NCI-H2081 treated with DMSO at 0.1 percent for 48 hours (cell line): ENCODE results near the gene IL1RAPL2.
"Not testable (repeated sequence)": the region's sequence is repeated elsewhere in the genome, so short reads cannot be mapped to it uniquely, and the experiment has no call there.

ENCODE experiments used
- DNase-seq: peaks from one replicate; lab custom pipeline; 2025; lab: John Stamatoyannopoulos, UW

IL1RAPL2 gene

GRCh38 chrX:105706041-105706440, 1140.0 kb downstream of the IL1RAPL2 start:
- DNase-seq: no peak

- no peak for DNase-seq
Observed at GRCh38 chrX:105711805-105712204, 1145.8 kb downstream of the IL1RAPL2 start.

GRCh38 chrX:105715746-105716145, 1149.7 kb downstream of the IL1RAPL2 start:
- no peak for DNase-seq

- no peak for DNase-seq
Observed at GRCh38 chrX:105723966-105724735, 1158.2 kb downstream of the IL1RAPL2 start.

- no peak for DNase-seq
Observed at GRCh38 chrX:105725228-105725627, 1159.2 kb downstream of the IL1RAPL2 start.

- no peak for DNase-seq
Observed at GRCh38 chrX:105738162-105738561, 1172.2 kb downstream of the IL1RAPL2 start.

GRCh38 chrX:105744291-105744690, 1178.3 kb downstream of the IL1RAPL2 start:
- DNase-seq: no peak

- no peak for DNase-seq
Observed at GRCh38 chrX:105744946-105745345, 1178.9 kb downstream of the IL1RAPL2 start.

GRCh38 chrX:105745863-105746262, 1179.9 kb downstream of the IL1RAPL2 start:
- no peak for DNase-seq

- no peak for DNase-seq
Observed at GRCh38 chrX:105752338-105752956, 1186.4 kb downstream of the IL1RAPL2 start.

- DNase-seq: no peak
Observed at GRCh38 chrX:105753411-105753810, 1187.4 kb downstream of the IL1RAPL2 start.

GRCh38 chrX:105754286-105754964, 1188.4 kb downstream of the IL1RAPL2 start:
- DNase-seq: no peak

GRCh38 chrX:105755109-105755508, 1189.1 kb downstream of the IL1RAPL2 start:
- DNase-seq: no peak

GRCh38 chrX:105758754-105759153, 1192.8 kb downstream of the IL1RAPL2 start:
- DNase-seq: no peak

- no peak for DNase-seq
Observed at GRCh38 chrX:105759598-105759997, 1193.6 kb downstream of the IL1RAPL2 start.

GRCh38 chrX:105765691-105766090, 1199.7 kb downstream of the IL1RAPL2 start:
- DNase-seq: no peak

GRCh38 chrX:105773801-105774200, 1207.8 kb downstream of the IL1RAPL2 start:
- DNase-seq: no peak

- no peak for DNase-seq
Observed at GRCh38 chrX:105775679-105776078, 1209.7 kb downstream of the IL1RAPL2 start.

- DNase-seq: no peak
Observed at GRCh38 chrX:105781804-105782203, 1215.8 kb downstream of the IL1RAPL2 start.

GRCh38 chrX:105796877-105797276, 1230.9 kb downstream of the IL1RAPL2 start:
- DNase-seq: not testable (repeated sequence)

- no peak for DNase-seq
Observed at GRCh38 chrX:105803891-105804290, 1237.9 kb downstream of the IL1RAPL2 start.

GRCh38 chrX:105805655-105806054, 1239.7 kb downstream of the IL1RAPL2 start:
- not testable (repeated sequence) for DNase-seq

- DNase-seq: no peak
Observed at GRCh38 chrX:105816517-105816916, 1250.5 kb downstream of the IL1RAPL2 start.
